ENCODE measurements around the gene RAB14. TPM values are rescaled to one million over a fixed set of nuclear protein-coding genes. Genes with fewer than 3 reads are reported as not detected.

RAB14 gene
- 58.4 and 62.0 TPM in 2 replicates for total RNA-seq

DNA sequence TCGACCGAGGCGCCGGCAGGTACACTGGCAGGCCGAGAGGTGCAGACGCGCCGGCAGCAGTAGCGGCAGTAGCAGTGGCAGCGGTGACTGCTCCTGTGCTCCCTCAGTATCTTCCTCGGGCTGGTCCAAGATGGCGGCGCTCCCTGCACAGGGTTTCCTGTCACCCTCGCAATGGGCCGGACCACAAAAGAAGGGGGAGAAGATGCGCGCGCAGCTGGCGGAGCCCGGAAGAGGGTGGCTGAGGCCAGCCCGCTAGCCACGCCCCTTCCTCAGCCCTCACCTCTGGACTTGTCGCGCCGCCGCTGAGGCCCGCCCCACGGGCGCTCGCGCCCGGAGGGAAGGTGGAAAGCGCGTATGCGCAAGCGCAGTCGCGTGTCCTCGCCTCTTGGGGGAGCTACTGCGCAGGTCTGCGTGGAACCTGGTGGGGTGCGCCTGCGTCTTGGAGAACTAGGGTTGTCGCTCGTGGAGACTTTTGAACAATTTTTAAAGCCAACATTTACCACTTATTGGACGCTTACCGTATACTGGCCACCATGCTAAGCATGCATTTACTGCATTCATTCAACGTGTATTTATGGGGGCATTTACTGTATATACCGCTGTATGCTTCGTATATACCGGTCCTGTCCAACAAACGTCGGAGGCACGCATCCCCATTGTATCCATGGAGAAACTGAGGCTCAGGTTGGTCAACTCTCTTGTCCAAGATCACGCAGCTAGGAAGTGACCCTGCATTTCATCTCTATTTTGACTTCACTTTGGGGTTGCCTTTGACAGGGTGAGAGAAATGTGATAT, at the start of gene RAB14:
Gene RAB14, minus strand, starts transcription at position 132 of the 796 bp plus-strand sequence. CDS start 8,457 bp downstream, outside the sequence.

Other genes with a start within 250 kb of the RAB14 start
- 1.6 and 1.7 TPM in 2 replicates for gene C5, start 151.6 kb downstream of the RAB14 start, total RNA-seq
- gene CNTRL, start 126.9 kb downstream of the RAB14 start, total RNA-seq = 5.6 and 8.5 TPM in 2 replicates
- gene GSN, start 66.3 kb upstream of the RAB14 start, total RNA-seq = 215 and 498 TPM in 2 replicates
- 177 and 246 TPM in 2 replicates for gene STOM, start 168.4 kb upstream of the RAB14 start, total RNA-seq